ENCODE measurements around the gene PIP.
"Not testable (repeated sequence)": the region's sequence is repeated elsewhere in the genome, so short reads cannot be mapped to it uniquely, and the experiment has no call there.

Gene PIP

DNA sequence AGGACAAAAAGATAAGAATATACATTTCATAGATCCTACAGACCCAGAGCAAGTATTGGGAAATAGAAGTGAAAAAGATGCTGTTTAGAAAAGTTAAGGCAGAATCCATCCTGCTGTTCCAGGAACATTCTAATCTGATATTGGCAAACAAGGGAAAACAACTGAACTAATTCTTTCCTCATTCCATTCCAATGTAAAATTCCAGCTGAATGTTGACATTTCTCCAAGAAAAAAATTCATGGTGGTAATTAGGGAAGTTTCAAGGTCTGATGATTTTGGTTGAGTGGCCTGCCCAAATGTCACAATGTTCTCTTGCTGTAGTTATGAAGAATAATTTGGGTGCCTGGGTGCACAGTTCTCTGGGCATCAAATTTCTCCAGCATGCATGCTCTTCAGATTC is 15.2 kb downstream of the PIP start:
- Histone ChIP-seq H3K4me2 (ENCODE audit: low read length) (no peak overlapping the region), H3K27ac (ENCODE audit: low read length) (no peak overlapping the region), H3K4me1 (ENCODE audit: low read length) (no peaks in the 10 kb centered on the region), H4K20me1 (ENCODE audit: insufficient read depth, low read length) (no peaks in the 10 kb centered on the region), H3K27me3 (ENCODE audit: low read depth, low read length) (no peaks in the 10 kb centered on the region; the same call in 1 of the 2 replicates), H3K9me3 (ENCODE audit: insufficient read depth, low read length) (no peaks in the 10 kb centered on the region; the same call in 1 of the 2 replicates), H2AFZ (ENCODE audit: low read depth, low read length) (no peak overlapping the region), H3K9ac (ENCODE audit: low read length) (no peak overlapping the region), H3K4me3 (ENCODE audit: low read length) (no peak overlapping the region), H3K79me2 (ENCODE audit: low read length) (no peaks in the 10 kb centered on the region), H3K36me3 (replicated peaks; ENCODE audit: low read depth, low read length) (no peaks in the 10 kb centered on the region)
- no peak for TF ChIP-seq EZH2phosphoT487 (IDR thresholded peaks at IDR 0.05; ENCODE audit: low read depth)
- TF ChIP-seq, protein P1, sequence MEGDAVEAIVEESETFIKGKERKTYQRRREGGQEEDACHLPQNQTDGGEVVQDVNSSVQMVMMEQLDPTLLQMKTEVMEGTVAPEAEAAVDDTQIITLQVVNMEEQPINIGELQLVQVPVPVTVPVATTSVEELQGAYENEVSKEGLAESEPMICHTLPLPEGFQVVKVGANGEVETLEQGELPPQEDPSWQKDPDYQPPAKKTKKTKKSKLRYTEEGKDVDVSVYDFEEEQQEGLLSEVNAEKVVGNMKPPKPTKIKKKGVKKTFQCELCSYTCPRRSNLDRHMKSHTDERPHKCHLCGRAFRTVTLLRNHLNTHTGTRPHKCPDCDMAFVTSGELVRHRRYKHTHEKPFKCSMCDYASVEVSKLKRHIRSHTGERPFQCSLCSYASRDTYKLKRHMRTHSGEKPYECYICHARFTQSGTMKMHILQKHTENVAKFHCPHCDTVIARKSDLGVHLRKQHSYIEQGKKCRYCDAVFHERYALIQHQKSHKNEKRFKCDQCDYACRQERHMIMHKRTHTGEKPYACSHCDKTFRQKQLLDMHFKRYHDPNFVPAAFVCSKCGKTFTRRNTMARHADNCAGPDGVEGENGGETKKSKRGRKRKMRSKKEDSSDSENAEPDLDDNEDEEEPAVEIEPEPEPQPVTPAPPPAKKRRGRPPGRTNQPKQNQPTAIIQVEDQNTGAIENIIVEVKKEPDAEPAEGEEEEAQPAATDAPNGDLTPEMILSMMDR (IDR thresholded peaks at IDR 0.05; ENCODE audit: low read depth, low read length) = no peak

DNA sequence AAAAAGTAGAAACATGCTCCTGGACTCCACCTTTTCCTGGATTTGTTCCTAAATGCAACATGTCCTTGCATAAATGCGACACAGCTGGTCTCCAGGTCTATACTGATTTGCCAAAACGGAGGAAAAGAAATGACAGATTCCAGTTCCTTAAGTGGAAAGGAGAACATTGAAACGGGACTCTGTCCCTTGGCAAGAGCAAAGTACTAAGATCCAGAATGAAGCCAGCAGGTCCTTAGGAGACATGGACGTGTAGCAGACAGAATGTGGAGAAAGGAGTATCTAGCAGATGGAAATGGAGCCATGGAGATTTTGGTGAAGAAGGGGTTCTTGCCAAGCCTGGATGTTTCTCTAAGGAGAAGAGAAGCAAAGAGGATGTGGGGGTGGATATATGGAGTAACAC is 16.2 kb downstream of the PIP start:
- H3K4me2 ChIP-seq (ENCODE audit: low read length) = no peak overlapping the region
- no peaks in the 10 kb centered on the region for H4K20me1 ChIP-seq (ENCODE audit: insufficient read depth, low read length)

DNA sequence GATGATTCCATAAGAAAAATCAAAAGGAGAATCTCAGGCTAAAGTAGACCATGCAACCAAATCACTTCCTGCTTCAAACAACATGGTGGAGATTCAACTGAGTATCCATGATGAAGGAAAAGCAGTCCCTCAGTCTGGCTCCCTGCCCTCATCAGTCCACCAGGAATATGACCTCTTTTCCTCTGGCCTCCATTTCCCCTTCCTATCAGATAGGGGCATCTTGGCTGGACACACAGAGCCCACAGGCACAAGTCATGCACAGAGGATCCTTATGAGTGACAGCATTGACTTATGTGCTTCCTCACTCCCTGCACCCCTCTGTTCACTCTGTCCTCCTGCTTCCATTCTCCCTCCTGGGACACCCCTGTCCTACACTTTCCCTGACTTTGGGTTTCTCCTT is 16.8 kb downstream of the PIP start:
- Histone ChIP-seq H3K9me3 (ENCODE audit: insufficient read depth, low read length) (no peaks in the 10 kb centered on the region; the same call in 1 of the 2 replicates), H3K36me3 (replicated peaks; ENCODE audit: low read depth, low read length) (no peaks in the 10 kb centered on the region), H3K27me3 (ENCODE audit: low read depth, low read length) (no peaks in the 10 kb centered on the region; the same call in 1 of the 2 replicates), H4K20me1 (ENCODE audit: insufficient read depth, low read length) (no peaks in the 10 kb centered on the region), H3K79me2 (ENCODE audit: low read length) (no peaks in the 10 kb centered on the region), H3K4me1 (ENCODE audit: low read length) (no peaks in the 10 kb centered on the region), H3K4me2 (ENCODE audit: low read length) (no peak overlapping the region), H2AFZ (ENCODE audit: low read depth, low read length) (no peak overlapping the region), H3K4me3 (ENCODE audit: low read length) (no peak overlapping the region), H3K27ac (ENCODE audit: low read length) (no peak overlapping the region), H3K9ac (ENCODE audit: low read length) (no peak overlapping the region)
- TF ChIP-seq EZH2phosphoT487 (IDR thresholded peaks at IDR 0.05; ENCODE audit: low read depth) = no peak
- TF ChIP-seq, protein P1 (IDR thresholded peaks at IDR 0.05; ENCODE audit: low read depth, low read length) = no peak

More for the DNA sequence above, 16.2 kb downstream of the PIP start:
- H3K9me3 ChIP-seq (ENCODE audit: insufficient read depth, low read length) = no peaks in the 10 kb centered on the region; the same call in 1 of the 2 replicates
- no peak overlapping the region for H3K27ac ChIP-seq (ENCODE audit: low read length)
- TF ChIP-seq EZH2phosphoT487 (IDR thresholded peaks at IDR 0.05; ENCODE audit: low read depth) = no peak
- TF ChIP-seq, protein P1 (IDR thresholded peaks at IDR 0.05; ENCODE audit: low read depth, low read length) = no peak
- no peaks in the 10 kb centered on the region for H3K79me2 ChIP-seq (ENCODE audit: low read length)
- no peaks in the 10 kb centered on the region for H3K36me3 ChIP-seq (replicated peaks; ENCODE audit: low read depth, low read length)
- H3K27me3 ChIP-seq (ENCODE audit: low read depth, low read length) = no peaks in the 10 kb centered on the region; the same call in 1 of the 2 replicates
- H3K4me1 ChIP-seq (ENCODE audit: low read length) = no peaks in the 10 kb centered on the region
- no peak overlapping the region for H2AFZ ChIP-seq (ENCODE audit: low read depth, low read length)
- H3K9ac ChIP-seq (ENCODE audit: low read length) = no peak overlapping the region
- no peak overlapping the region for H3K4me3 ChIP-seq (ENCODE audit: low read length)

DNA sequence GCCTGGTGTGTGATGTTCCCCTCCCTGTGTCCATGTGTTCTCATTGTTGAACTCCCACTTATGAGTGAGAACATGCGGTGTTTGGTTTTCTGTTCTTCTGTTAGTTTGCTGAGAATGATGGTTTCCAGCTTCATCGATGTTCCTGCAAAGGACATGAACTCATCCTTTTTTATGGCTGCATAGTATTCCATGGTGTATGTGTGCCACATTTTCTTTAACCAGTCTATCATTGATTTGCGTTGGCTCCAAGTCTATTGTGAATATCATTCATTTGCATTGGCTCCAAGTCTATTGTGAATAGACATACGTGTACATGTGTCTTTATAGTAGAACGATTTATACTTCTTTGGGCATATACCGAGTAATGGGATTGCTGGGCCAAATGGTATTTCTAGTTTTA is 18.8 kb downstream of the PIP start:
- not testable (repeated sequence) for H2AFZ ChIP-seq (ENCODE audit: low read depth, low read length); H3K4me2 ChIP-seq (ENCODE audit: low read length); H4K20me1 ChIP-seq (ENCODE audit: insufficient read depth, low read length); H3K4me1 ChIP-seq (ENCODE audit: low read length); H3K79me2 ChIP-seq (ENCODE audit: low read length); H3K27ac ChIP-seq (ENCODE audit: low read length); H3K36me3 ChIP-seq (replicated peaks; ENCODE audit: low read depth, low read length); H3K9me3 ChIP-seq (ENCODE audit: insufficient read depth, low read length); H3K27me3 ChIP-seq (ENCODE audit: low read depth, low read length); H3K4me3 ChIP-seq (ENCODE audit: low read length); H3K9ac ChIP-seq (ENCODE audit: low read length)

DNA sequence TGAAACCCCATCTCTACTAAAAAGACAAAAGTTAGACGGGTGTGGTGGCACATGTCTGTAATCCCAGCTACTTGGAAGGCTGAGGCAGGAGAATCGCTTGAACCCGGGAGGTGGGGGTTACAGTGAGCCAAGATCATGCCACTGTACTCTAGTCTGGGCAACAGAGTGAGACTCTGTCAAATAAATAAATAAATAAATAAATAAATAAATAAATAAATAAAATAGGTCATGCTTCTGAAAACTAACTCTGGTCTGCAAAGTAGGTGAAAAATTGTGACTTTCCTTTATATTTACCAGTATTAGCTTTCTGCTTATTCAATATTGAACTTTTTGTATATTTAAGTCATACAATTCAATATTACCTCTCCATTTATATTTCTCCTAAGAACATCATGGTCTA is 26.7 kb downstream of the PIP start:
- H3K27me3 ChIP-seq (ENCODE audit: low read depth, low read length); H3K36me3 ChIP-seq (replicated peaks; ENCODE audit: low read depth, low read length): not testable (repeated sequence)

More for the DNA sequence above, 26.7 kb downstream of the PIP start:
- not testable (repeated sequence) for H3K79me2 ChIP-seq (ENCODE audit: low read length); H3K27ac ChIP-seq (ENCODE audit: low read length); H4K20me1 ChIP-seq (ENCODE audit: insufficient read depth, low read length); H3K9ac ChIP-seq (ENCODE audit: low read length); H3K4me3 ChIP-seq (ENCODE audit: low read length); H2AFZ ChIP-seq (ENCODE audit: low read depth, low read length); H3K4me1 ChIP-seq (ENCODE audit: low read length); H3K4me2 ChIP-seq (ENCODE audit: low read length); H3K9me3 ChIP-seq (ENCODE audit: insufficient read depth, low read length)
